GM18951 (cell line): Measurements from ENCODE around the gene CRB1.

ENCODE experiments used
- POLR2A ChIP-seq: IDR thresholded peaks from 4 replicates; pipeline ENCODE4 v1.6.1; 2011; ENCODE audit warnings: mild to moderate bottlenecking; ENCODE audit not compliant: insufficient read length, insufficient read depth; ENCODE audit errors: extremely low read depth
- in situ Hi-C: fragments of 300-500 bp; cut with MboI; formaldehyde crosslinking; loops from one replicate; pipeline ENCODE4 v1.12.0; 2022; ENCODE audit warnings: low sequenced_read_pairs, mixed read lengths, inconsistent platforms; ENCODE audit not compliant: unreplicated experiment

CRB1 gene

DNA sequence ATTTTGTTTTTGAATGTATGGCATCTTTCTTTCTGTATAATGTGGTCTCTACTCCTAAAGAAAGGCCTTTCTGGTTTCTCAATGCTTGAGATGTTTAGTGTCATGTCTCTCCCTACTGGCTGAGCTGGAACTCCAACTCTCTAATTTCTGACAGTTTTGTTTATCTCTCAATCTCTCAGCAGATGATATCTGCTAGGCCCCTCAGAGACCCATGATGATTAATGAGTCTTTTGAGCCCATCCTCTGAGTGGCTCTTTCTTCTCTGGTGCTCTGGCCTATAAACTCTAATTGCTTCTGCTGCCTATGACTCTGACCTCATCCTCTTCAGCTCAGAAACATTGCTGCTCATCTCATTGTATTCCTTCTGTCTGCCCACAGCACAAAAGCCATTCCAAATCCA lies 46.6 kb downstream of the CRB1 start:
- TF ChIP-seq POLR2A, result no peak
- in situ Hi-C loops, result no loop called here

DNA sequence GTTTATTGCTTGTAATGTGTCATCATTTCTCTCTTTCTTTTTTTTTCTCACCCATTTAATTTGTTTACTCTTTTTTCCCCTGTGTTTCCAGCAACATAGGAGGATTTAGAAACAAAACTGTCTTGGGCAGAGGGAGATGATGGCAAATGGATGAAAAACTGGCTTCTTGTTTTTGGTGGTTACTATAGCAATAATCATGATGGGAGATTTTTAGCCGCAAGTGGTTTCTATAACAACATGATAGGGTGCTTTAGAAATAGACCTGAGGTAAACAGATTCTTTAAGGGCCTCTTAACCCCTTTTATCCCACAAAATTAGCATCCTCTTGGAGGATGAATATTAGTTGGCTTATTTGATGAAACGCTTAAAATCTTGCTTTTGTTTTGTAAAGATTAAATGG lies 51.6 kb downstream of the CRB1 start:
- in situ Hi-C loops, result no loop called here
- TF ChIP-seq POLR2A, result no peak

DNA sequence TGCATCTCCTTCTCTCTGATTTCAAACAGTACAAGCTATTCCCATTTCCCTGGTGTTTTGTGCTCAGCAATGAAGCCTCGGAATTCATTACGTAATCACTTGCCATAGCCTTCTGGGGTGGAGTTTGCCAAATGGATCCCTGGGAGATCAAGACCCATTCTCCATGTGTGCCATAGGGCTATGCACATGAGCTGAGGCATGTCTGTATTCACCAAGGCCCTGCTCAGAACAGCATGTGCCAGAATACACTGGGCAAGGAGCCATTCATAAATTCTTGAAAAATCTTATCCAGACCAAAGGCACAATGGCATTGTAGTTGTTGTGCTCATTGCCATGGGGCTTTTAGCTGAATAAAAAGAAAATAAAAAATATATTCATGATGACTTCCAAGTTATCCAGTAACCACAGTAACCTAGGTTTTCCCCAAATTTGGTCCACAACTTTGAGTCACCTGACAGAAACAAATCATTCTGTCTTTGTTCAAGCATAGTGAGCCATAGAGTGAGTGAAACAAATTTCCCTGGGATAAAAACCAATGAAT lies 53.0 kb downstream of the CRB1 start:
- TF ChIP-seq POLR2A, result no peak
- in situ Hi-C loops, result no loop called here

DNA sequence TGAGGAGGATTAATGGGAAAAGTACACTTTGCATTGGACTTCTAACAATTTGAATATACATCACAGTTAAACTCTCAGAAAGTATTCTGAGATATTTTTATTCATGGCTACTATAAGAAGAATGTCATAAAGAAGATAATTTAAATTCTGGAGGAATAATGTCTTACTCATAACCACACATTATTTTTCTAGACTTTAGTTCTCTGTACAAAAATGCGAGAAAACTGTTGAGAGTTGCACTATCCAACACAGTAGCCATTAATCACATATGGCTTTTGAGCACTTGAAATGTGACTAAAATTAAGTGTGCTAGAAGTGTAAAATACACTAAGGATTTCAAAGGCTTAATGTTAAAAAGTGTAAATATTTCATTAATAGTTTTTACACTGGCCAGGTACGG lies 53.8 kb downstream of the CRB1 start:
- no peak for TF ChIP-seq POLR2A
- in situ Hi-C loops, result no loop called here

DNA sequence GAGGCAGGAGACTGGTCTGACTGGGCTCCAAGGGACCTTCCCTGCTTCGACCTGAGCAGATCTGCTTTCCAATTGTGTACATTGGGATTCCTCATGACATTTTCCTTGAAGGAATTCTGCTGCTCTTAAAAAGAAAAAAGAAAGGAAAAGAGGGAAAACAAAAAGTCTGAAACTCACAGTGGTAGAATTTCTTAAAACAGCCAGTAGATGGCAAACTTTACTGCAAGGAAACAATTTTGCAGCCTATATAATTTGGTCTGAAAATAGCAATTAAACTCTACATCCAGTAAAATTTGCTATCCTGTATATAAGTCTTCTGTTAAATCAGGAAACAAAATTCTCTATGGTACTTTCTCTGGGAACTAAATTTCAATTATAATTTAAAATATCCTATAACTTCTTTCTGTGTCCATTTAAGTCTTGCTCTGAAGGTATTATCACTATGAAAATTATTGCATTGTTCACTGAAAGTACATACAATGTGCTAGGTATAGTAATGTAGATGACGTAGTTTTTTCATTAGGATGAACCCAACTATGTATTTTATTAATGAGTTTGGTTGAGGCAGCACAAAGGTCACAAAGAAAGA lies 59.8 kb downstream of the CRB1 start:
- in situ Hi-C loops, result no loop called here
- TF ChIP-seq POLR2A, result no peak

DNA sequence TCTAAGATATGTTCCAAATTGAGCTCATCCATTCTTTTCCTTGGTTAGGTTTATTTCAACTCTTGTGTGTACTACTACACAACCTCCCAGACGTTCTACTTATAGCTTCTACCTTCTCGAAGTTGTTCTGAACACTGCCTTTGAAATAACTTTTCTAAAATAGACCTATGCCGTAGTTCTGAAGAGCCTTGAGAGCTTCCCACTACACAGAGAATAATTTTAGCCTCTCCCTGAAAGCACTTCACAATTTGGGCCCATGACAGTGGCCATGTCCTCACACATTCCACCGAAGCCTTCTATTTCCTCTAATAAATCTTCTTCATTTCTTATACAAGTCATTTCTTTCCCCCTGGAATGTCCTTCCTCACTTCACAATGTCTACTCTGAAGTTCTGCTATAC lies 62.2 kb downstream of the CRB1 start:
- no peak for TF ChIP-seq POLR2A
- in situ Hi-C loops, result no loop called here

DNA sequence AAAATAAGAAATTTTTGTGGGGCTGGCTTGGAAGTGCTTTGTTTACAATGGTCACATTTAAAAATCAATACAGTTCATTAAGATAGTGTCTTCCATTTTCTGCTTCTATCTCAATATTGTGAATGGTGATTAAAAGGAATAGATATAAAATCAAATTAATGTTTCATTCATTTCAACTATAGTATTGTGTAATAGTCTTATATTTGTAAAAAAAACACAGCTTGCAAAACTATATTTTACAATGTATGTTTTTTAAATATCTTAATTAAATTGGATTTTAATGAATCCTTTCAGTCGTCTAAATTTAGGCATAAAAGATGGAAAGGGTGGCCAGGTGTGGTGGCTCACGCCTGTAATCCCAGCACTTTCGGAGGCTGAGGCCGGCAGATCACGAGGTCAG lies 63.5 kb downstream of the CRB1 start:
- in situ Hi-C loops, result no loop called here
- TF ChIP-seq POLR2A, result no peak

DNA sequence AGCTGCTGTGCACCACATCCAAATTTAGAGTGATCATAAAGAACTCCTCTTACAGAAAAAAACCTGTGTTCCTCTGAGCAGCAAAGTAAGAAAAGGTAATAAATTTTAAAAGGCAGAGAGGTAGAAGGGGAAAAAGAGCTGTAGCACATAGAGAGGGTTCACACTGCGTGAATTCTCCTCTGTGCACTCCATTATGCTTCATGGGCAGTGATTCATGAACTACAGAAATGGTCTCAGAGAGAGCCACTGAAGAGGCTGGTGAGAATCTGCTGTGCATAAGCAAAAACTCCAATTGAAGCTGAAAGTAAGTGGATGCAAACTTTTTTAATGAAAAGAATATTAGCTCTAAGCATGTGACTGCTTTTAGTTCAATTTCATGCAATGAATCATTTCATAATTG lies 65.0 kb downstream of the CRB1 start:
- no peak for TF ChIP-seq POLR2A
- in situ Hi-C loops, result no loop called here

DNA sequence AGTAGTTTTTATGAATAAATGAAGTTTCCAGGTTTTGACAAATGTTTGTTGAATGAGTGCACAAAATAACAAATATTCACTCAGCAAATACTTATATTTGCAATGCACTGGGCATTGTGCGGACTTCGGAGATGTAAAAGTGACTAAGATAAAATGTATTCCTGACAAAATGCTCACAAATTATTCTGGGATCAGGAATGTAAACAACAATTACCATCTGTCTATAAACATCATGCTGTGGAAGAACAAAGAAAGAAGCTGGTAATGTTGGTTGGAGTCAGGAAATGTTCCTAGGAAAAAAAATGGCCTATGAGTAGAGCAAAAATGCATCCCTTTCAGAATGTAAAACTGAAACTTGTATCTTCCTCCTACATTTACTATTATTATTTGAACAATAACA lies 68.5 kb downstream of the CRB1 start:
- no peak for TF ChIP-seq POLR2A
- in situ Hi-C loops, result no loop called here

DNA sequence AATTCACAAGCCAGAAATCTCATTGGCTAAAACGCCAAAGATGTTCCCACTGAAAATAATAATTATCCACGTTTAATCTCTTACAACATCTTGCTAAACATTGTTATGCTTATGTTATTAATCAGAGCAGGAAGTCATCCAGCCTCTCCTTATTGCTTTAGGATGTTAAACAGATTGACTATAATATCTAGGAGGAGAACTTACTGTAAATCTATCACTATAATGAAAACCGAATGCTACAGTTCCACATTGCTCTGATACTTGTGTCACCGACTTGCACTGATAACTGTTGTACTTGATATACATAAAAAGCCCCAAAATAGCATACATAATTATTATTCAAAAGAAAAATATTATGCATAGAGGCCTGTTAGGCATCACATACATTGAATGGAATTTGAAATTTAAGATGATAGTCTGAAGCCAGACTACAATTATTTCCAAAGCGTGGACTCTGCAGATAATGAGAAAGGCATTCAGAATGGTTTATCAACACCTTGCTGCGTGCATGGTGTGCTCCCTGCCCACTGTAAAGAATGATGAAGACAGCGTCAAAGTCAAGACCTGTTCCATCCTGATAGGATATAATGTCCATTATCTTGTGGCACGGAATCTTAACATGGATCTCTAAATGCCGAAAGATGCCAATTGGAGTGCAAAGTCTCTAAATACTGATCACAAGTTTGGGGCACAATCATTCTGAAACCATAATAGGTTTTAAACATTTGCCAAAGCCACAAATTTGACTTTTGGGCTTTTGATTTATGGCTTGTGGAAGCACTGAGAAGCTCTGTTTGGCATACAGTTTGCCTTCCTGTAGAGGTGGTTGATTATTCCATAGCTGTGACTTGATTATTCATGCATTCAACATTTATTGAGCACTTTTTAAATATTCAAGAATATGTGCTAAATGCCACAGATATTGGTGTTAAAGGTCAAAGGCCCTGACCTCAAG lies 71.3 kb downstream of the CRB1 start:
- in situ Hi-C loops, result no loop called here
- no peak for TF ChIP-seq POLR2A

DNA sequence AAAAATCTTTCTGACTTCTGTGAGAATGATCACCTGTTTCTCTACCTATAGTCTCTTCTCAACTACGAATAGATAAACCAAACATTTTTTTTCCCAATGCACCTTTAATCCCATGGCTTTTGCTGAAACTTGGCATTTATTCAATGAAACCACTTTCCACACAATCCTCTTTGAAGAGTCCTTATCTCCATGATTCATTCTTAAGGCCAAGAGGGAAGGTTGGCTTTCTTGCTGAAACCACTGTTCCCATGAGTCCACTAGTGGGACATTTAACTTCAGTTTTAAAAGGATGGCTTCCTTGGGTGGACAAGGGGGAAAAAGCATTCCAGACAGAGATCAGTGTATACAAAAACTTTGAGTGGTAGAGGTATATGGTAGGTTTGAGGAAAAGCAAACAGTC lies 73.6 kb downstream of the CRB1 start:
- in situ Hi-C loops, result no loop called here
- no peak for TF ChIP-seq POLR2A

DNA sequence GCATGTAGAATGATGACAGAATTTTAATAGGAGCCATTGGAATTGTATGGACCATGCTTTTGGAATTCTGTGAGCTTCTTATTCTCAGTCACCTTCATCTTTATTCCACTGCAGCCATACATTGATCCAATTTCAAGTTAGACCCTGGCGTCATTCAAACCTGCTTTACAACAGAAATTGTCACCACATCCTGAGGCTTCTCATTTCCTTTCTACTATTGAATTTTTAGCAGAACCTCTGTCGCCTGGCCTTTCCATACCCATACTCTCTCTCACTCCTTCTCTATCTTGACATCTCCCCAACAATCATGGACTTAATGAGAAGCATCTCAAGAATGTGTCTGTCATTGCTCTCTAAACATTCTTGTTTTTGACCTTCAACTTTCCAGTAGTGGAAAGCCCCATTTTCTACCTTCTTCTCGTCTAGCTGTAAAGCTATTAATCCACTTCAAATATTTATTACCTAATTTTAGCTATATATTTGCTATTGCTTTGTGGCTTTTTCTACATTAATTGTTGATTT lies 74.1 kb downstream of the CRB1 start:
- in situ Hi-C loops, result no loop called here
- TF ChIP-seq POLR2A, result no peak

DNA sequence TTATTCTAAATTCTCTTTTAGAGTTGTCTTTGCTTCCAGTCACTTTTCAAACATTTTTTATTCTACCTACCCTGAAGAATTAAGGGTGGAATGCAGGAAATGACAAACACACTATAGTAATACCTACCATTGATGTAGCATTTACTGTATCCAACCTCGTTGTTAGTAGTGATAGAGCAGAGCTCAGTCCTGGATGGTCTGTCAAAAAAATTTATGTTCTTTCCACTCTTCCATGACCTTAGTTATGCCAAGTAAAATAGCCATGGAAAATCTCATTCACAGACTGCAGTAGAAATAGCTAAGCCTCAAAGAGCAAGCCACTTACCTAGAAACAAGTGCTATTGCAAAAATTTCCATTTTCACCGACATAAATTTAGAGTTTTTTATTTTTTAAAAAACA lies 74.6 kb downstream of the CRB1 start:
- in situ Hi-C loops, result no loop called here
- no peak for TF ChIP-seq POLR2A
